HFFc6 (cell line): ENCODE measurements around the gene ETV3. TPM values are rescaled to one million over a fixed set of nuclear protein-coding genes. Genes with fewer than 3 reads are reported as not detected.
"Not testable (repeated sequence)": the region's sequence is repeated elsewhere in the genome, so short reads cannot be mapped to it uniquely, and the experiment has no call there.

Source experiments
- DNase-seq: peaks from one replicate; pipeline ENCODE4 v3.0.0-alpha.2; 2018
- H3K27ac Mint-ChIP-seq: 2 replicates; pipeline ENCODE4 v1.8.0; 2020; ENCODE audit warnings: mild to moderate bottlenecking, mixed read lengths
- H3K27me3 Mint-ChIP-seq: 2 replicates; pipeline ENCODE4 v1.8.0; 2021; ENCODE audit warnings: mild to moderate bottlenecking, moderate library complexity, mixed read lengths; ENCODE audit not compliant: insufficient read depth
- H3K36me3 Mint-ChIP-seq: 2 replicates; pipeline ENCODE4 v1.8.0; 2021; ENCODE audit warnings: low read depth, mixed read lengths
- H3K4me1 Mint-ChIP-seq: 2 replicates; pipeline ENCODE4 v1.8.0; 2020; ENCODE audit warnings: low read depth, mixed read lengths
- H3K4me3 Mint-ChIP-seq: 2 replicates; pipeline ENCODE4 v1.8.0; 2020; ENCODE audit warnings: mild to moderate bottlenecking, moderate library complexity, mixed read lengths
- H3K9me3 Mint-ChIP-seq: 2 replicates; pipeline ENCODE4 v1.8.0; 2020; ENCODE audit warnings: mild to moderate bottlenecking, mixed read lengths
- total RNA-seq, 6 experiments: library from RNA; stranded (reverse); fragmentation: NEBNext Ultra II Directional; extraction: Animal tissue kit (Norgen Biotek cat#: 25700); gene quantifications; 2 replicates in 1 of 6; 3 replicates in 5 of 6; pipeline ENCODE4 v1.2.3, GENCODE V29; 2021
- TF ChIP-seq, protein P1 (sequence below): fragments of 200-600 bp; sonication (generic); IDR thresholded peaks from 2 replicates; pipeline ENCODE4 v1.5.0; 2021; ENCODE audit warnings: antibody characterized with exemption, mild to moderate bottlenecking

ETV3 gene
- total RNA-seq, 6 experiments from 2014 or later, result 20.0 to 22.9 (median 21.0) TPM

GRCh38 chr1:157178490-157178889 lies 40.3 kb upstream of the ETV3 start:
- no peaks in the 10 kb centered on the region for H3K36me3 Mint-ChIP-seq

GRCh38 chr1:157177733-157178394 lies 39.7 kb upstream of the ETV3 start:
- no peaks in the 10 kb centered on the region for H3K4me1 Mint-ChIP-seq
- H3K9me3 Mint-ChIP-seq, result no peaks in the 10 kb centered on the region
- H3K27me3 Mint-ChIP-seq, result peaks cover 46% of the 10 kb centered on the region
- no peak overlapping the region for H3K27ac Mint-ChIP-seq
- no peak overlapping the region for H3K4me3 Mint-ChIP-seq
- no peaks in the 10 kb centered on the region for H3K36me3 Mint-ChIP-seq
- no peak for DNase-seq
- TF ChIP-seq, protein P1, sequence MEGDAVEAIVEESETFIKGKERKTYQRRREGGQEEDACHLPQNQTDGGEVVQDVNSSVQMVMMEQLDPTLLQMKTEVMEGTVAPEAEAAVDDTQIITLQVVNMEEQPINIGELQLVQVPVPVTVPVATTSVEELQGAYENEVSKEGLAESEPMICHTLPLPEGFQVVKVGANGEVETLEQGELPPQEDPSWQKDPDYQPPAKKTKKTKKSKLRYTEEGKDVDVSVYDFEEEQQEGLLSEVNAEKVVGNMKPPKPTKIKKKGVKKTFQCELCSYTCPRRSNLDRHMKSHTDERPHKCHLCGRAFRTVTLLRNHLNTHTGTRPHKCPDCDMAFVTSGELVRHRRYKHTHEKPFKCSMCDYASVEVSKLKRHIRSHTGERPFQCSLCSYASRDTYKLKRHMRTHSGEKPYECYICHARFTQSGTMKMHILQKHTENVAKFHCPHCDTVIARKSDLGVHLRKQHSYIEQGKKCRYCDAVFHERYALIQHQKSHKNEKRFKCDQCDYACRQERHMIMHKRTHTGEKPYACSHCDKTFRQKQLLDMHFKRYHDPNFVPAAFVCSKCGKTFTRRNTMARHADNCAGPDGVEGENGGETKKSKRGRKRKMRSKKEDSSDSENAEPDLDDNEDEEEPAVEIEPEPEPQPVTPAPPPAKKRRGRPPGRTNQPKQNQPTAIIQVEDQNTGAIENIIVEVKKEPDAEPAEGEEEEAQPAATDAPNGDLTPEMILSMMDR, result no peak

More at GRCh38 chr1:157178490-157178889, 40.3 kb upstream of the ETV3 start:
- no peaks in the 10 kb centered on the region for H3K9me3 Mint-ChIP-seq
- TF ChIP-seq, protein P1, result no peak
- peaks cover 48% of the 10 kb centered on the region for H3K27me3 Mint-ChIP-seq
- H3K4me3 Mint-ChIP-seq, result no peak overlapping the region
- no peak overlapping the region for H3K27ac Mint-ChIP-seq
- H3K4me1 Mint-ChIP-seq, result no peaks in the 10 kb centered on the region
- DNase-seq, result no peak

DNA sequence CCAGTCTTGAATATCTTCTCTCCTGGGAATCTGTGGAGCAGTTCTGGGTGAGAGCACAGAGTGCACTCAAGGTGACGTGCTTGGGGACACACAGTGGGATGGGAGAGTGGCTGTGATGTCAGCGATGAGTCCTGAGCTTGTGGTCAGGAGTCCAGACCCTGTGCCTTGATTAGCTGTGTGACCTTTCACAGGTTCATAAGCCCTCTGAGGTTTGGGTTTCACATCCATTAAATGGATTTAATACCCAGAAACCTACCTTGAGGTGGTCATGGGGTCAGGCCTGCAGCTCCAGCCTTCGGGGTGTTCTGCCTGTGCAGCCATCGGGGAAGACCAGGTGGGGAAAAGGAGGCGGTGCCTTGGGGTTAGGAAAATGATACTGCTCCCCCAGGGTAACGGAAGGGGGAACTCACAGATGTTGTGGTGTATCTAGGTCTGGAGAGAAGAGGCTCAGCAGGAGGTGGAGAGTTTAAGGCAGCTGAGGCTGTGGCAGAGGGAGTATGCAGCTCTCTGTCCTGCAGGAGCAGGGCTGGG lies 38.5 kb upstream of the ETV3 start:
- no peak for DNase-seq
- Mint-ChIP-seq H3K27me3 (peaks cover 45% of the 10 kb centered on the region), H3K4me3 (no peak overlapping the region), H3K36me3 (no peaks in the 10 kb centered on the region), H3K9me3 (no peaks in the 10 kb centered on the region), H3K4me1 (no peaks in the 10 kb centered on the region), H3K27ac (no peak overlapping the region)
- TF ChIP-seq, protein P1, result no peak

- Mint-ChIP-seq H3K27ac (no peak overlapping the region), H3K9me3 (no peaks in the 10 kb centered on the region), H3K4me1 (no peaks in the 10 kb centered on the region), H3K36me3 (no peaks in the 10 kb centered on the region), H3K27me3 (peaks cover 47% of the 10 kb centered on the region), H3K4me3 (no peak overlapping the region)
- no peak for DNase-seq
- TF ChIP-seq, protein P1, result no peak
Observed at GRCh38 chr1:157176016-157176415, 37.8 kb upstream of the ETV3 start.

DNA sequence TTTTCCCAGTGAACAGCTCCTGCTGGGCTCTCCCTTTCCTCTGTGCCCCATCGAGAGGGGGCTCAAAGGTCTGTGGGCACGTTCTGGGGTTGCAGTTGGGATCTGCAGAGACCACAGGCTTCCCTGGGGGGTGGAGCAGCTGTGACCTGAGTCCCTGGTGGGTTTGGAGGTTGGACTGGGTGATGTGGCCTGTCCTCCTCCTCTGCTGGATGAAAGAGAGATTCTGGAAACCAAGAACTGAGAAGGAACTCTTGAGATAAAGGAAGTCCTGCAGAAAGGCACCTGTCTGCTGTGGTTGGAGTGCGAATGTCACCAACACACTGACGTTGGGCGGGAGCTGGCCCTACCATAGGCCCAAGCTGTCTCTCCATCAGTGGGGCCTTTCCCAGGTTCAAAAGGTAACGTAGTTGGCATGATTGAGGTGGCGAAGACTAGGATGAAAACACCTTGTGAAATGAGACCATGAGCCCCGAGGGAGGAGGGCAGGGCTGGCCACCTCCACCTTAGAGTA lies 35.8 kb upstream of the ETV3 start:
- H3K36me3 Mint-ChIP-seq, result no peaks in the 10 kb centered on the region
- H3K9me3 Mint-ChIP-seq, result no peaks in the 10 kb centered on the region
- H3K27me3 Mint-ChIP-seq, result peaks cover 43% of the 10 kb centered on the region
- TF ChIP-seq, protein P1, result no peak
- no peak overlapping the region for H3K27ac Mint-ChIP-seq
- H3K4me3 Mint-ChIP-seq, result no peak overlapping the region
- no peaks in the 10 kb centered on the region for H3K4me1 Mint-ChIP-seq
- no peak for DNase-seq

DNA sequence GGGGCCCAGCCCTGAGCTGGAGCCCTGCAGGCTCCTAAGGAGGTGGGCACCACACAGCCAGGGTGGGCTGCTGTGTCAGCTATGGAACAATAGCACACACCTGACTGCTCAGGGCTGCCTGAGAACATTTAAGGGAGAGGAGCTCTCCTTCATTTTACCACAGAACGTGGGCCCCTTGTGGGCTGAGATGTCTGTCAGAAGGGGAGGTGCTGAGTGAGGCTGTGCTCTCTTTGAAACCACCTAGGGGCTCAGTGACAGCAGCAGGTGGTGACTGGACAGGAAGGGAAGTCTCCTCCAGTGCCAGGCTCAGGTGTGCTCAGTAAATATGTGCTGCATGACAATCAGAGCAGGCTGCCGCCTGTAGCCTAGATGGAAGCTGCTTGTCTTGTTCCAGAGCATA lies 35.0 kb upstream of the ETV3 start:
- H3K27me3 Mint-ChIP-seq, result peaks cover 40% of the 10 kb centered on the region
- H3K36me3 Mint-ChIP-seq, H3K4me1 Mint-ChIP-seq, DNase-seq, H3K9me3 Mint-ChIP-seq, H3K4me3 Mint-ChIP-seq, H3K27ac Mint-ChIP-seq: not testable (repeated sequence)

- H3K9me3 Mint-ChIP-seq, H3K4me3 Mint-ChIP-seq, DNase-seq, H3K27ac Mint-ChIP-seq, H3K36me3 Mint-ChIP-seq, H3K4me1 Mint-ChIP-seq: not testable (repeated sequence)
- H3K27me3 Mint-ChIP-seq, result peaks cover 40% of the 10 kb centered on the region
Observed at GRCh38 chr1:157172591-157172990, 34.4 kb upstream of the ETV3 start.
